Measurements from ENCODE around the gene NKAIN1.
"Not testable (repeated sequence)": the region's sequence is repeated elsewhere in the genome, so short reads cannot be mapped to it uniquely, and the experiment has no call there.

The NKAIN1 gene

GRCh38 chr1:31239653-31240241 lies at the start of gene NKAIN1:
TSS of gene NKAIN1 (minus strand) at chr1:31239887. CDS start at chr1:31239547, 340 bp downstream.
- FAIRE-seq: no peak

GRCh38 chr1:31289021-31289420 lies 49.3 kb upstream of the NKAIN1 start:
- no peak for FAIRE-seq

GRCh38 chr1:31287791-31288190 lies 48.1 kb upstream of the NKAIN1 start:
- FAIRE-seq: not testable (repeated sequence)

- not testable (repeated sequence) for FAIRE-seq
Observed at GRCh38 chr1:31282426-31282825, 42.7 kb upstream of the NKAIN1 start.

- no peak for FAIRE-seq
Observed at GRCh38 chr1:31273619-31274018, 33.9 kb upstream of the NKAIN1 start.

GRCh38 chr1:31272369-31272768 lies 32.7 kb upstream of the NKAIN1 start:
- no peak for FAIRE-seq

- no peak for FAIRE-seq
Observed at GRCh38 chr1:31266547-31266946, 26.9 kb upstream of the NKAIN1 start.

- FAIRE-seq: no peak
Observed at GRCh38 chr1:31264790-31265386, 25.2 kb upstream of the NKAIN1 start.

- FAIRE-seq: no peak
Observed at GRCh38 chr1:31263408-31263807, 23.7 kb upstream of the NKAIN1 start.

GRCh38 chr1:31262393-31262792 lies 22.7 kb upstream of the NKAIN1 start:
- FAIRE-seq: not testable (repeated sequence)

- FAIRE-seq: no peak
Observed at GRCh38 chr1:31261916-31262315, 22.2 kb upstream of the NKAIN1 start.

GRCh38 chr1:31259746-31260145 lies 20.1 kb upstream of the NKAIN1 start:
- no peak for FAIRE-seq

- no peak for FAIRE-seq
Observed at GRCh38 chr1:31258581-31258980, 18.9 kb upstream of the NKAIN1 start.

- no peak for FAIRE-seq
Observed at GRCh38 chr1:31257213-31257612, 17.5 kb upstream of the NKAIN1 start.

- no peak for FAIRE-seq
Observed at GRCh38 chr1:31249854-31250253, 10.2 kb upstream of the NKAIN1 start.

- FAIRE-seq: no peak
Observed at GRCh38 chr1:31248276-31248675, 8.6 kb upstream of the NKAIN1 start.

GRCh38 chr1:31244326-31244725 lies 4.6 kb upstream of the NKAIN1 start:
- FAIRE-seq: no peak

GRCh38 chr1:31243501-31244286 lies 4.0 kb upstream of the NKAIN1 start:
- no peak for FAIRE-seq

- FAIRE-seq: no peak
Observed at GRCh38 chr1:31241321-31241720, 1.6 kb upstream of the NKAIN1 start.

- FAIRE-seq: no peak
Observed at GRCh38 chr1:31238986-31239613, 587 bp downstream of the NKAIN1 start.

- FAIRE-seq: no peak
Observed at GRCh38 chr1:31238612-31238985, 1.1 kb downstream of the NKAIN1 start.

- FAIRE-seq: no peak
Observed at GRCh38 chr1:31234870-31235269, 4.8 kb downstream of the NKAIN1 start.

- FAIRE-seq: no peak
Observed at GRCh38 chr1:31234123-31234708, 5.5 kb downstream of the NKAIN1 start.
